GM12878 (cell line): ENCODE data around the gene CSNK1A1. TPM values are rescaled to one million over a fixed set of nuclear protein-coding genes. Genes with fewer than 3 reads are reported as not detected.

Source experiments
- ATAC-seq: fragments of 200-7000 bp; cut with Tn5 transposase; 3 replicates; pipeline ENCODE4 v1.9.1; 2020; ENCODE audit warnings: mild to moderate bottlenecking, moderate library complexity
- BruUV-seq: library from RNA; stranded (reverse); fragments of 400-500 nt; replicated peaks from 2 replicates; lab custom pipeline; 2021; lab: Mats Ljungman, UMichigan
- CTCF ChIA-PET: fragments of 300-600 bp; sonication (Branson Sonifier 250); formaldehyde crosslinking; extraction: SDS; loops from one replicate; lab custom pipeline; 2021; ENCODE audit warnings: inconsistent platforms; lab: Yijun Ruan, JAX
- POLR2A ChIA-PET: fragments of 350-600 bp; formaldehyde crosslinking; extraction: SDS; loops from one replicate; lab custom pipeline; 2021; ENCODE audit warnings: inconsistent platforms; lab: Charles Lee
- RAD21 ChIA-PET: fragments of 300-600 bp; sonication (Branson Sonifier 250); formaldehyde crosslinking; loops from one replicate; lab custom pipeline; 2023; ENCODE audit warnings: antibody characterized with exemption; ENCODE audit not compliant: unreplicated experiment; lab: Charles Lee
- SMC1A ChIA-PET: fragments of 300-600 bp; sonication (Branson Sonifier 250); formaldehyde crosslinking; loops from one replicate; lab custom pipeline; 2023; ENCODE audit not compliant: unreplicated experiment, uncharacterized antibody; lab: Charles Lee
- DNase-seq: peaks from one replicate; pipeline ENCODE4 v3.0.0-alpha.2; 2011; ENCODE audit warnings: low read depth, low spot score
- FAIRE-seq: peaks from 3 replicates; lab custom pipeline; 2011; peaks lifted over from hg19 to GRCh38; lab: Jason Lieb, UNC
- H2AFZ ChIP-seq: 2 replicates; pipeline ENCODE4 v1.6.0; 2011; ENCODE audit warnings: low read depth, low read length, control low read depth; ENCODE audit not compliant: control insufficient read depth
- H3K27ac ChIP-seq: 2 replicates; pipeline ENCODE4 v1.5.1; 2011; ENCODE audit warnings: control low read depth; ENCODE audit not compliant: control insufficient read depth, insufficient read depth
- H3K27me3 ChIP-seq, 2 experiments: replicated peaks in 1 of 2; 2 replicates each; pipeline versions ENCODE4 v1.6.0 to v1.6.1; 2011; ENCODE audit warnings: low read length in 1 of 2; ENCODE audit not compliant: control insufficient read depth in 2 of 2, insufficient read depth in 2 of 2
- H3K36me3 ChIP-seq, 2 experiments: 2 replicates each; pipeline ENCODE4 v1.5.1; 2011; ENCODE audit warnings: low read length in 1 of 2; ENCODE audit not compliant: control insufficient read depth in 2 of 2, insufficient read depth in 2 of 2
- H3K4me1 ChIP-seq: 2 replicates; pipeline ENCODE4 v1.6.1; 2011; ENCODE audit warnings: mild to moderate bottlenecking, low read length, moderate library complexity, mixed read lengths; ENCODE audit not compliant: control insufficient read depth, insufficient read depth
- H3K4me2 ChIP-seq: 2 replicates; pipeline ENCODE4 v1.6.0; 2011; ENCODE audit warnings: control low read depth; ENCODE audit not compliant: control insufficient read depth, insufficient read depth
- H3K4me3 ChIP-seq: fragments of 200-600 bp; sonication (generic); 2 replicates; pipeline ENCODE4 v1.5.1; 2016
- H3K79me2 ChIP-seq: 2 replicates; pipeline ENCODE4 v1.6.0; 2011; ENCODE audit warnings: low read length; ENCODE audit not compliant: control insufficient read depth, insufficient read depth
- H3K9ac ChIP-seq: 2 replicates; pipeline ENCODE4 v1.8.0; 2011; ENCODE audit warnings: low read length, control low read depth, mixed read lengths; ENCODE audit not compliant: control insufficient read depth, insufficient read depth
- H3K9me3 ChIP-seq: replicated peaks from 3 replicates; pipeline ENCODE4 v1.5.1; 2011; ENCODE audit warnings: mild to moderate bottlenecking, low read length; ENCODE audit not compliant: control insufficient read depth, insufficient read depth
- H4K20me1 ChIP-seq: 2 replicates; pipeline ENCODE4 v1.6.0; 2011; ENCODE audit not compliant: control insufficient read depth, insufficient read depth
- IRF3 ChIP-seq: fragments of 450-650 bp; IDR thresholded peaks from 2 replicates; pipeline ENCODE4 v1.6.1; 2014; ENCODE audit warnings: mild to moderate bottlenecking
- WGBS: methylation state at CpG from one replicate; pipeline ENCODE4 v1.1.6; 2016; ENCODE audit warnings: low lambda C conversion rate; ENCODE audit not compliant: insufficient replicate concordance, insufficient coverage; ENCODE audit errors: missing lambda C conversion rate; 5-methylcytosine and 5-hydroxymethylcytosine counted together
- in situ Hi-C: fragments of 300-500 bp; cut with MboI; formaldehyde crosslinking; loops from 9 replicates; pipeline ENCODE4 v1.14.3; 2018; ENCODE audit warnings: mixed read lengths
- intact Hi-C: fragments of 100-400 bp; cut with micrococcal nuclease; formaldehyde crosslinking; loops from one replicate; pipeline ENCODE4 v1.14.2; 2022; ENCODE audit not compliant: unreplicated experiment
- polyA plus RNA-seq, 11 experiments: library from polyadenylated mRNA; depleted of rRNA in 4 of 11; unstranded in 6 of 11; stranded (reverse) in 5 of 11; fragments of >200 nt; fragmentation: Nextera tagmentation in 4 of 11; fragmentation: Illumina TruSeq in 1 of 11; extraction: Ambion mirVana in 4 of 11; extraction: Trizol in 1 of 11; gene quantifications; 1 replicate in 1 of 11; 2 replicates in 10 of 11; pipeline versions ENCODE4 v1.2.1 to v1.2.3, GENCODE V29; 2011 to 2016; ENCODE audit warnings: inconsistent platforms in 2 of 11, missing spikeins in 2 of 11, low read depth in 1 of 11
- total RNA-seq, 4 experiments: library from RNA; depleted of rRNA in 3 of 4; stranded (reverse); fragments of >200 nt in 3 of 4; fragmentation: Illumina TruSeq in 1 of 4; extraction: Trizol in 1 of 4; gene quantifications; 2 replicates each; pipeline versions ENCODE4 v1.2.1 to v1.2.3, GENCODE V29; 2013 to 2021
- TF ChIP-seq, protein P1 (sequence below): fragments of 450-650 bp; IDR thresholded peaks from 2 replicates; pipeline ENCODE4 v1.6.1; 2018; ENCODE audit warnings: mild to moderate bottlenecking, low read depth, moderate library complexity; ENCODE audit not compliant: partially characterized antibody

The CSNK1A1 gene
- total and polyA plus RNA-seq, 10 of the 15 experiments (the other 5 are each of a cell fraction or from before 2014, with no cell fraction given): 53.3 to 155 (median 133) TPM

GRCh38 chr5:149544028-149544420, 7.2 kb downstream of the CSNK1A1 start:
- H3K9me3 ChIP-seq: no peaks in the 10 kb centered on the region
- in situ Hi-C loops (no loop called here), intact Hi-C loops (no loop called here)
- no peak overlapping the region for H3K4me3 ChIP-seq
- H3K4me2 ChIP-seq: no peak overlapping the region
- peaks cover 8 to 16% of the 10 kb centered on the region in 2 experiments for H3K36me3 ChIP-seq
- no peaks in the 10 kb centered on the region; the same call in 1 of the 2 replicates for H3K4me1 ChIP-seq
- peaks cover 89% of the 10 kb centered on the region for H3K79me2 ChIP-seq
- no peak overlapping the region for H3K27ac ChIP-seq
- H3K27me3 ChIP-seq: no peaks in the 10 kb centered on the region
- POLR2A ChIA-PET: interaction anchor here (0.6 to 2.1 kb wide), 5 partner anchors 8 to 80 kb away, joined by 3 to 7 read pairs (median 4); no protein-coding TSS in a partner anchor
- DNase-seq (no peak), ATAC-seq (peak; percentile 12; the same call in 1 of the 3 replicates), FAIRE-seq (no peak)
- SMC1A ChIA-PET: interaction anchor here (0.9 to 2.2 kb wide), 11 partner anchors 10 to 199 kb away, joined by 3 to 6 read pairs (median 4); partner anchors contain the start of gene GRPEL2
- no peak overlapping the region for H3K9ac ChIP-seq
- TF ChIP-seq IRF3: no peak
- TF ChIP-seq, protein P1, sequence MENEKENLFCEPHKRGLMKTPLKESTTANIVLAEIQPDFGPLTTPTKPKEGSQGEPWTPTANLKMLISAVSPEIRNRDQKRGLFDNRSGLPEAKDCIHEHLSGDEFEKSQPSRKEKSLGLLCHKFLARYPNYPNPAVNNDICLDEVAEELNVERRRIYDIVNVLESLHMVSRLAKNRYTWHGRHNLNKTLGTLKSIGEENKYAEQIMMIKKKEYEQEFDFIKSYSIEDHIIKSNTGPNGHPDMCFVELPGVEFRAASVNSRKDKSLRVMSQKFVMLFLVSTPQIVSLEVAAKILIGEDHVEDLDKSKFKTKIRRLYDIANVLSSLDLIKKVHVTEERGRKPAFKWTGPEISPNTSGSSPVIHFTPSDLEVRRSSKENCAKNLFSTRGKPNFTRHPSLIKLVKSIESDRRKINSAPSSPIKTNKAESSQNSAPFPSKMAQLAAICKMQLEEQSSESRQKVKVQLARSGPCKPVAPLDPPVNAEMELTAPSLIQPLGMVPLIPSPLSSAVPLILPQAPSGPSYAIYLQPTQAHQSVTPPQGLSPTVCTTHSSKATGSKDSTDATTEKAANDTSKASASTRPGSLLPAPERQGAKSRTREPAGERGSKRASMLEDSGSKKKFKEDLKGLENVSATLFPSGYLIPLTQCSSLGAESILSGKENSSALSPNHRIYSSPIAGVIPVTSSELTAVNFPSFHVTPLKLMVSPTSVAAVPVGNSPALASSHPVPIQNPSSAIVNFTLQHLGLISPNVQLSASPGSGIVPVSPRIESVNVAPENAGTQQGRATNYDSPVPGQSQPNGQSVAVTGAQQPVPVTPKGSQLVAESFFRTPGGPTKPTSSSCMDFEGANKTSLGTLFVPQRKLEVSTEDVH: no peak
- no peaks in the 10 kb centered on the region for H4K20me1 ChIP-seq
- WGBS: 81% methylated on average over 3 of the region's 3 CpGs
- BruUV-seq: no TSS peak
- H2AFZ ChIP-seq: no peak overlapping the region
- RAD21 ChIA-PET: interaction anchor here (0.8 to 1.6 kb wide), 3 partner anchors 10 to 75 kb away, joined by 3 read pairs; no protein-coding TSS in a partner anchor
- CTCF ChIA-PET: interaction anchor here (0.6 to 1.9 kb wide), 6 partner anchors 7 to 415 kb away, joined by 3 to 8 read pairs (median 4); partner anchors contain the start of gene CSNK1A1
